ENCODE results near the gene ANKRD53.
"Not testable (repeated sequence)": the region's sequence is repeated elsewhere in the genome, so short reads cannot be mapped to it uniquely, and the experiment has no call there.

Gene ANKRD53

DNA sequence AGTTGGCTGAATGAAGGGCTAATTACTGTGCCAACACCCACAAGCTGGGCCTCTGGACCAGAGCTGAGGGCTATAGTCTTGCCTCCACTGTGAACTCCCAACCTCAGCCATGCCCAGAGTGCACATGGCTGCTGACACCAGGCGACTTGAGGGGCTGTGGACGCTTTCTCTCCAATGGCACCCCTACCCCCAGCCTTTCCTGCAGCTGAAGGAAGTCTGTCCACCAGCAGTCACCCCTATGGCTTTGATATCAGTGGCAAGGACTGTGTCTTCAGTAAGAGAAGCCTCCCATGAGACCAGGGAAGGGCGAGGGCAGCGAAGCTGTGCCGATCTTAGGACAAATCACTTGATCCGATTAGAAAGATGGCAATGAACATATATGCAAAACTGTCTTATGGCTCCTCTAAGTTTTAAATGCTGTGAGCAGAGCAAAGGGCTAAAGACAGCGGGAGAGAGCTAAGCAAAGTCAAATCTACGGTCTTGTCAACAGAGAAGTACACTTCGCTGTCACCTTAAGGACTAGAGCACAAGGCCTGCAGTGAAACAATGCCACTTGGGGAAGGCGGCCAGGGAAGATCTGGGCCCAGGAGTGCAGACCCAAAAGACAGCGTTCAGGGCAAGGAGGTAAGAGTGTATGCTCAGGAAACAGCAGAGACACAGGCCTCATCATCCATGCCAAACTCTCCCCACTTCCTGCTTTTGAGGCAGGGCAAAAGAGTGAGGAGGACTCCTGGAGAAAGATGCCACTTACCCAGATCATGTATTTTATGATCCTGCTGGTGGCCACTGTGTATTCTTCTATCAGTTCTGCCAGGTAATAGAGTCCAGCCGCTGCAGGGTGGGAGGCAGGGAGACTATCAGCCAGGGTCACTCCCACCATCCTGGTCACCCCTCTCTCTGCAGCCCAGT lies 14.8 kb downstream of the ANKRD53 start:
- DNase-seq, result no peak

GRCh38 chr2:70994009-70994698 lies 15.7 kb downstream of the ANKRD53 start:
- no peak for DNase-seq

GRCh38 chr2:70994699-70995425 lies 16.4 kb downstream of the ANKRD53 start, which contains the start of gene TEX261:
Gene TEX261 (minus strand): TSS chr2:70994873. CDS start chr2:70994757, 116 bp downstream.
- DNase-seq, result peak; percentile 69

DNA sequence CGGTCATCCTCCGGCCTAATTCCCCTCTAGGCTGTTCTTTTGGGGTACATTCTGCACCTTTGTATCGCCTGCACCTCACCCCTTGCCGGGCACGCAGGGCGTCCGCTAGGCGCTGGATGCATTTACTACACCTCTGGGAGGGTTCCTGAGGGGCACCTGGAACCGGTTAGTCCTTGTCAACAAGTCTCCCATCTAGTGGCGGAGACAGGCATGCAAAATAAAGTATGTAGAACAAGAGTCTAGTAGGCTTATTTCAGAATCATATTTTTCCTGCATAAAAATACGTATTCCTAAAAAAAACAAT lies 16.9 kb downstream of the ANKRD53 start:
- no peak for DNase-seq

DNA sequence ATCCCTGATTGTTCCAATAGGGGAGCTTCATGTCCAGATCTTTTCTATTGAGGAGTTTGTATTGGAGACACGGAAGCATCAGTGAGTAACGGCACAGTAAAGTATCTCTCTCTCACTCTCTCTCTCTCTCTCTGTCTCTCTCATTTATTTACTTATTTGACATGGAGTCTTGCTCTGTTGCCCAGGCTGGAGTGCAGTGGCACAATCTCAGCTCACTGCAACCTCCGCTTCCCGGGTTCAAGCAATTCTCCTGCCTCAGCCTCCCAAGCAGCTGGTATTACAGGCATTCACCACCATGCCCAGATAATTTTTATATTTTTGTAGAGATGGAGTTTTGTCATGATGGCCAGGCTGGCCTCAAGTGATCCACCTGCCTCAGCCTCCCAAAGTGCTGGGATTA lies 20.5 kb downstream of the ANKRD53 start:
- DNase-seq, result not testable (repeated sequence)

DNA sequence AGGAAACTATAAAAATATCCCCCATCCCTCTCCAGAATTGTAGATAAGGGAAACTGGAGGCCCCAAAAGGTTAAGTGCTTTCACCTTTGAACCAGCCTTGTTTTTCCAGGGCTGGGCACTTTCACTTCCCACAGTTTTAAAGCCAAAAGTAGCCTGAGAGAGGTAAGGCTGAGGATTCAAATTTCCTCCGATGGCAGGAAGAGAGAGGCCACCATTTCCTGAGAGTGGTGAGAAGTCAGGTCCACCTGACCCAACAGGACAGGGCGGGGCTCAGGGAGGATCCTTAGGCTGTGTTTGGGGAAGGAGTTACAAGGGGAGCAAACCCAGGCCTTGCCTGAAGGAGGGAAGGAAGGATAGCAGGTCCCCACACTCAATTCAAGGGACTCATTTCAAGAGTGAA lies 20.9 kb downstream of the ANKRD53 start:
- DNase-seq, result no peak

DNA sequence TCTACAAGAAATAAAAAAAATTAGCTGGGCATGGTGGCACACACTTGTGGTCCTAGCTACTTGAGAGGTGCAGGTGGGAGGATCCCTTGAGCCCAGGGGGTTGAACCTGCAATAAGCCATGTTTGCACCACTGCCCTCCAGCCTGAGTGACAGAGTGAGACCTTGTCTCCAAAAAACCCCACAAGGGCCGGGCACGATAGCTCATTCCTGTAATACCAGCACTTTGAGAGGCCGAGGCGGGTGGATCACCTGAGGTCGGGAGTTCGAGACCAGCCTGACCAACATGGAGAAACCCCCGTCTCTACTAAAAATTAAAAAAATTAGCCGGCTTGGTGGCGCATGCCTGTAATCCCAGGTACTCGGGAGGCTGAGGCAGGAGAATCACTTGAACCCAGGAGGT lies 21.5 kb downstream of the ANKRD53 start:
- not testable (repeated sequence) for DNase-seq

- DNase-seq, result peak; percentile 38
Measured at GRCh38 chr2:71000780-71001591, 22.6 kb downstream of the ANKRD53 start.

DNA sequence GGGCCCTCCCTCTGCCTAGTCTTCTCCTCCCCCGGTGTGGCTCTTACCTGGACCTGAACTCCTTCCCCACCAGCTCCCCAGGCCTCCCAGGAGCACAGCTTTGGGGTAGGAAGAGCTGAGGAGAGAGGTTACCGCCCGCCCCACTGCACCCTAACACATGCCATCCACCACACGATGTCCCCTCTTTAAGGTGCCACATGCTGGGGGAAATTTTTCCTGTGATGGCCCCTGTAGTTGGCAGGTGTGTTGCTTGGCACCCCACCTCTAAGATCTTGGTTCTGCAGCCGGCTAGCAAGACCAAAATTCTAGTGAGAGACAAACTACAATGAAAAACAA lies 23.1 kb downstream of the ANKRD53 start:
- DNase-seq, result no peak

GRCh38 chr2:71001981-71002570 lies 23.6 kb downstream of the ANKRD53 start:
- DNase-seq, result no peak

- no peak for DNase-seq
Measured at GRCh38 chr2:71003396-71003795, 25.0 kb downstream of the ANKRD53 start.

- no peak for DNase-seq
Measured at GRCh38 chr2:71003966-71004755, 25.7 kb downstream of the ANKRD53 start.

GRCh38 chr2:71004857-71005256 lies 26.4 kb downstream of the ANKRD53 start:
- DNase-seq, result no peak

DNA sequence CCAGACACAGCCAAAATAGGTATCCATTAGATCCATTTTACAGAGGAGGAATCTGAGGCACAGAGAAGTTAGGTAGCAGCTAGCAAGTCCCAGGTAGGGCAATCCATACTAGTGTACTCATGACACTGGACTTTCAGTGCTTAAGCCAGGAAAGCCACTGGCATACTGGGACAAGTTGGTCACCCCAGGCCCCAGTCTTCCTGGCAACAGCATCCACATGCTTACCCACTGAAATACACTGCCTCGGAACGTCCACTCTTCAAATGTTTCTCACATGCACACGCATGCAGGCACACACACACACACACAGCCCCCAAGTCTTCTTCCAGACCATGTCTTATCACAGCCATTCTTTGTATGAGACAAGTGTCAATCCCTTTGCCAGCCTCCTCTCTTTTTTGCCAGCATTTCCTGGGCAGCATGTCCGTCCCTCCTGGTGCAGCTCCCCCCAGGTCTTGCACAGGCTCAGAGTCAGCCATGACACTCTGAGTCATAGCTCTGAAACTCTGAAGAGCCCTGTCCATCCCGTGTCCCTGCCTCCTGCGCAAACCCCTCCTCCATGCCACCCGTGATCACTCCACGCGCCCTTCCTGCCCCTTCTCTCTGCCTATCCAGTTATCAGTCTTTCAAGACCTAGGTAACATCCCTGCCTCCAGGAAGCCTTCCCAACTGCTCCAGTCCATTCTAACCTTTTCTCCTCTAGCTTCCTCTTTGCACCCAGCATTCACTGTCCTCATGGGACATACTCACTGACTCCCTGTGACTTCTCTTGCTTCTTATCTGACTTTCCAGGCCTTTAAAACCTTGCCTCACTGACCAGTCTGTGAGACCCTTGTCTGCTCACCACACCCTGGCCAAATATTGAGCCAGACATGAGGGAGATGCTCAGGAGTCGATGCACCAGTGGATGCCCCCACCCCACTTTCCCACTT lies 27.1 kb downstream of the ANKRD53 start:
- no peak for DNase-seq

DNA sequence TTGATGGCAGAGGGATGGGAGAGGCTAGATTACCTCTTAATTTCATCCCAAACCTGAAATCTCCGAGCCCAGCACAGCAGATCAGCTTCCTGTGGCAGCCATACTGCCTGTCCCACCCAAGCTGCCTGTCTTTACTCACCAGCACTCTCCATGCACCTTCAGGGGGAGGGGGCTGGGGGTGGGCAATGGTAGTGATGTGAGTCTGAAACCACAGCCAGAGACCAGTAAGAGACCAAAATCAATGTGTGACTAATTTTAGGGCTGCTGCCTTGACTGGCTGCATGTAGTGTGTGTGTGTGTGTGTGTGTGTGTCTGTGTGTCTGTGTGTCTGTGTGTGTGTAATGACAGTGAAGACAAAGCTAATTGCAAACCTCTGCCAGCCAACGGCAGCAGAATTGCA lies 27.9 kb downstream of the ANKRD53 start:
- DNase-seq, result no peak

DNA sequence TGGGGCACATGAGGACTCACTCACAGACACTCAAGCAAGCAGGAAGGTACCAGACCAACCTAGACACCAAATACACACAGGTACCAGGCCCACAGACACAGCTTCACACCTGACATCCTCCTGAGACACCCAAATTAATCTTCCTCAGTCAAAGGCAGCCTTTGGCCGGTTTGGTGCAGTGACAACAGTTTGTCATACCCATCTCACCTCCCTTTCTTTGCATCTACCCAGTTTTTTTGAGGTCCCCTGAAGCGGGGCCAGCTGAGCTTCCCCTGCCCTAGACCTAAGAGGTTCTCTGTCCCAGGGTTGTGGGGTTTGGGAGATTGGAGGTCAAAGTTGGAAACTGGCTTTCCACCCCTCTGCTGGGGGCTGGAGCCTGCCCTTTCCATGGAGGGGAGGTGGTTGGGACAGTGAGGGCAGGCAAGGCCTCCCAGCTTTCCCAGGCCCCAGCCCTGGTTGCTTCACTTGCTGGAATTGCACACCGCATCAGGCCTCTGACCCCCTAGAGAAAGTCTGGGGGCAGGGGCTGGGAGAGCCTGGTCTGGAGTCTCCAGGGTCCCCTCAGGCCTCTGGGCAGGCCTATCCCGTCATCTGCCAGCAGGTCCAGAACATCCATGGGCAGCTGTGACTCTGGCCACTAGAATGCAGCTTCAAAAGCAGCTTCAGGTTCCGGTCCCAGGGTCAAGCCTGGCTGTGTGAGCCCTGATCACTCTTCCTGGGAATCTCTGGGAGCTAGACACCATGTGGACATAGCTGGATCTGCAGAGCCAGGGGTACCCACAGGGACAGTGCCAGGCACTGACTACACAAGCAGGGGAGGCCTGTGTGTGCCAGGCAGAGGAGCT lies 28.7 kb downstream of the ANKRD53 start:
- no peak for DNase-seq

DNA sequence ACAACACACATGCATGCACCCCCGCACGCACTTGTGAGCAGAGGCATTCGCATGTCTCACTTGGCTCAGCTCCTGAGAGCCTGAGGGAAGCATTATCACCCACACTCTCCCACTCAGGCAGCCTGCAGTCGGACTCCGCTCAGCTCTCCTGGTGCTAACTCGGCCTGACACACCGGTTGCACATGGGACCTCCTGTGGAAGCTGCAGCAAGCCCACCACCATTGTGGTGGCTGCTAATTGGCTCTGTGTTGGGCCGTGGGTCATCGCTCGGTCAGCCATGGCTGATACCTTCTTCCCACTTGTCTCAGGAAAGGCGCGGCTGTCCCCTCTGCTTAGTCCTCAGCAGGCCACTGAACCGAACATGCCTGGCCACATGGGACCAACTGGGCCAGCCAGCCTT lies 29.9 kb downstream of the ANKRD53 start:
- no peak for DNase-seq

DNA sequence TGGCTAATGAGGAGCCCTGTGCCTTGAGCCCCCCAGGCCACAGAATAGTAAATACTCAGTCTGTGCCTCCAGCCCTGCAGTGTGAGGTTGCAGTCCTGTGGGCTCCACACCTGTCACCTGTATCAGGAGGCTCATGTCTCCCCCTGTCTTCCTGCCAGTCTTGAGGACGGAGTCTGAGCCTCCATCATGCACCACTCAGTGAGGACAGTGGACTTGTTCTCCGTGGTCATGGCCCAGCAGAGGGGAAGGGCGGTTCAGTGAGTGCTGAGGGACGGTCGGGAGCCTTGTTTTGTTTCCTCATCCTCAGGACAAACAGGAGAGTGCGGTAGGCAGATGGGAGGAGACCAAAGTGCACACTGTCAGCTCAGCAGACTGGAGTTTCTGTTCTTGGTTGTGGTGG lies 33.4 kb downstream of the ANKRD53 start:
- DNase-seq, result not testable (repeated sequence)

- DNase-seq, result no peak
Measured at GRCh38 chr2:71018625-71019024, 40.2 kb downstream of the ANKRD53 start.

Data from NCI-H446 treated with DMSO at 0.1 percent for 48 hours (cell line).